ENCODE data around the gene SNAPC2. TPM values are rescaled to one million over a fixed set of nuclear protein-coding genes. Genes with fewer than 3 reads are reported as not detected.
"Not testable (repeated sequence)": the region's sequence is repeated elsewhere in the genome, so short reads cannot be mapped to it uniquely, and the experiment has no call there.

The SNAPC2 gene
- total and polyA plus RNA-seq, 2 experiments from 2014 or later = 33.7 to 47.2 TPM

DNA sequence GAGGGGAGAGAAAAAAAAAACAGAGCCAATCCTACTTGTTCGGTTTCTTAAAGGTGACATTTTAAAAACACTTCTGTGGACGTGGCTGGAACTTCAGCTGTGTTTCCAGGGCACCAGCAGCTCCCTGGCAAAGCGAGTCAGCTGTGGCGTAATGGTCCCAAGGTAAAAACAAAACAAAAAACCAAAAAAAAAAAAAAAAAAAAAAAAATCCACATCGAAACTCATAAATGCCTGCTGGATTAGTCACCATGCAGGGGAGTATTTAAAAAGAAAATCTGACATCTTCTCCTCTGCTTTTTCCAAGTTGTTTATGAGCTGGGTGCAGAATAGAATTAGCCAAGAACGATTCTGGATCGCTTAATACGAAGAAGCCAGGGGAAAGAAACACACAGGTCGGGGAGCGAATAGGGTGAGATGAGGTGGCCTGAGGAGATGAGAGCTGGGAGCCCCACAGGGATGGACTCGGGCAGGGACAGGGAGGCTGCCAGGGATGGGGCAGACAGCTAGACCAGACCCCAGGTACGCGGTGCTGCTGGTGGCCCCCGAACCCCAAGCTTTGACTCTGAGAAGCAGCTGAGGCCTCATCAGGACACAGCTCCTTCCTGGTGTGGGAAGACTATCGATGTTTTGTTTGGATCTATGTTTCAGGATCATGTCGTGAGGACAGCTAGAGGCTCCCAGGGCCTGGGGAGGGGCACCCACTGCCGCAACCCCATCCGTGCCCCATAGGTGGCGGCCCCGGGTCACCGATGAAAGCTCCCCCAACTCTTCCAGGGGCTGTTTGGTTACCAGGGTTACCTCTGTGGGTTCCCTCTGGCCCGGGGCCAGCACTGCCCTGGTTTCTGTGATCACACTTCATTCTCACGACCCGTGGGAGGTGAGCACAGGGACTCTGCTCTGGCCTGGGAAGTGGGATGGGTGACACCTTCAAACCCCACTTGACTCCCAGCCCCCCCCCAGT, 8.9 kb downstream of the SNAPC2 start:
- H3K27me3 ChIP-seq (replicated peaks; ENCODE audit: insufficient read depth) = no peaks in the 10 kb centered on the region
- peak overlapping the region; percentile 51 for H3K4me3 ChIP-seq
- peak; percentile 92 for DNase-seq
- no peak overlapping the region for H2AFZ ChIP-seq
- H4K20me1 ChIP-seq (ENCODE audit: insufficient read depth) = no peaks in the 10 kb centered on the region
- peak overlapping the region; percentile 63 for H3K4me2 ChIP-seq (ENCODE audit: unreplicated experiment)
- peaks cover 26% of the 10 kb centered on the region for H3K4me1 ChIP-seq (ENCODE audit: insufficient read depth)
- no peaks in the 10 kb centered on the region for H3K79me2 ChIP-seq (ENCODE audit: insufficient read depth)
- H3K36me3 ChIP-seq (ENCODE audit: low read depth) = peaks cover 21% of the 10 kb centered on the region; the same call in 1 of the 2 replicates
- H3K9me2 ChIP-seq (ENCODE audit: insufficient read depth) = no peaks in the 10 kb centered on the region
- in situ Hi-C loops (cut with MboI) = no loop called here
- TF ChIP-seq EZH2 (IDR thresholded peaks at IDR 0.05; ENCODE audit: insufficient read depth, poor library complexity, severe bottlenecking) (no peak), EZH2phosphoT487 (IDR thresholded peaks at IDR 0.05; ENCODE audit: insufficient read depth, low read depth) (no peak)
- H3K9me3 ChIP-seq (ENCODE audit: low read depth) = no peaks in the 10 kb centered on the region
- H3K27ac ChIP-seq = peak overlapping the region; percentile 99
- peak overlapping the region; percentile 87 for H3K9ac ChIP-seq
- peaks cover 27% of the 10 kb centered on the region for H3F3A ChIP-seq (ENCODE audit: insufficient read depth)
- WGBS, 2 experiments (ENCODE audit: low coverage in 1 of 2, low lambda C conversion rate in 2 of 2, missing lambda C conversion rate in 2 of 2) = 21 to 25% methylated on average over 23 to 24 of the region's 24 CpGs

DNA sequence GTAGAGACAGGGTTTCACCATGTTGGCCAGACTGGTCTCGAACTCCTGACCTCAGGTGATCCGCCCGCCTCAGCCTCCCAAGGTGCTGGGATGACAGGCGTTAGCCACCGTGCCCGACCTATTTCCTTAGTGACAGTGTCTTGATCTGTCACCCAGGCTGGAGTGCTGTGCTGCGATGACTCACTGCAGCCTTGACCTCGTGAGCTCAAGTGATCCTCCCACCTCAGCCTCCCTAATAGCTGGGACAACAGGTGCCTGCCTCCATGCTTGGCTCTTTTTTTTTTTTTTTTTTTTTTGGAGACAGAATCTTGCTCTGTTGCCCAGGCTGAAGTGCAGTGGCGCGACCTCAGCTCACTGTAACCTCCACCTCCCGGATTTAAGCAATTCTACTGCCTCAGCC, 9.9 kb downstream of the SNAPC2 start:
- H3K9me3 ChIP-seq (ENCODE audit: low read depth); H2AFZ ChIP-seq; DNase-seq; H4K20me1 ChIP-seq (ENCODE audit: insufficient read depth); H3K27me3 ChIP-seq (replicated peaks; ENCODE audit: insufficient read depth); H3K9me2 ChIP-seq (ENCODE audit: insufficient read depth); H3K4me3 ChIP-seq; H3K4me2 ChIP-seq (ENCODE audit: unreplicated experiment); in situ Hi-C loops (cut with MboI); H3K79me2 ChIP-seq (ENCODE audit: insufficient read depth): not testable (repeated sequence)
- Histone ChIP-seq H3K36me3 (ENCODE audit: low read depth) (peaks cover 22% of the 10 kb centered on the region; the same call in 1 of the 2 replicates), H3F3A (ENCODE audit: insufficient read depth) (peaks cover 27% of the 10 kb centered on the region), H3K27ac (peak overlapping the region; percentile 99), H3K9ac (peak overlapping the region; percentile 87), H3K4me1 (ENCODE audit: insufficient read depth) (peaks cover 26% of the 10 kb centered on the region)
- WGBS, 2 experiments (ENCODE audit: low coverage in 1 of 2, low lambda C conversion rate in 2 of 2, missing lambda C conversion rate in 2 of 2) = 88 to 90% methylated on average over 8 to 11 of the region's 11 CpGs

DNA sequence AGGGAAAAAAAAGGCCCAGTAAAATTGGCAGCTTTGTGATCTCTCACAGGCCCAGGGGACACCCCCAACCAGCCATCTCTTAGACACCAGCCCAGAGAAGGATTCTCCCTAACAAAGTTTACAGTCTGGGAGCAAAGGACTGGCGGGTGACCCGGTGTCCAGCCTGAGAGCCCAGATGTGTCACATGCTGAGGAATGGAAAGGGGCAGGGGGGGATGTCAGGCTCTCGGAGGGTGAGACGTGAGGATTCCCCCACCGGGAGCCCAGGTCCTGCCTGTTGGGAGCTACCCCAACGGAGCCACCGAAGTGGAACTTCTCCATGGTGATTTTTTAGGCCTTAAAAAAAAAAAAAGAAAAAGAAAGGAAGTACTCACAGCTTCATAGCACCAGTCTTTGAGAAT, 10.6 kb downstream of the SNAPC2 start:
- no peak for TF ChIP-seq EZH2phosphoT487 (IDR thresholded peaks at IDR 0.05; ENCODE audit: insufficient read depth, low read depth)
- TF ChIP-seq EZH2 (IDR thresholded peaks at IDR 0.05; ENCODE audit: insufficient read depth, poor library complexity, severe bottlenecking) = no peak
- Histone ChIP-seq H3K9me2 (ENCODE audit: insufficient read depth) (no peaks in the 10 kb centered on the region), H3K4me3 (no peak overlapping the region), H4K20me1 (ENCODE audit: insufficient read depth) (no peaks in the 10 kb centered on the region), H3K9ac (no peak overlapping the region), H3K36me3 (ENCODE audit: low read depth) (peaks cover 24% of the 10 kb centered on the region; the same call in 1 of the 2 replicates), H3F3A (ENCODE audit: insufficient read depth) (peaks cover 27% of the 10 kb centered on the region), H3K27ac (peak overlapping the region; percentile 99; the same call in 1 of the 2 replicates), H3K27me3 (replicated peaks; ENCODE audit: insufficient read depth) (no peaks in the 10 kb centered on the region), H3K4me2 (ENCODE audit: unreplicated experiment) (no peak overlapping the region), H3K79me2 (ENCODE audit: insufficient read depth) (0 out of 2 replicates have a peak, but pooled peaks cover 3% of the 10 kb centered on the region), H3K4me1 (ENCODE audit: insufficient read depth) (peaks cover 26% of the 10 kb centered on the region), H2AFZ (no peak overlapping the region), H3K9me3 (ENCODE audit: low read depth) (no peaks in the 10 kb centered on the region)
- in situ Hi-C loops (cut with MboI) = no loop called here
- 86 to 94% methylated on average over 7 of the region's 7 CpGs for WGBS, 2 experiments (ENCODE audit: low coverage in 1 of 2, low lambda C conversion rate in 2 of 2, missing lambda C conversion rate in 2 of 2)
- no peak for DNase-seq

DNA sequence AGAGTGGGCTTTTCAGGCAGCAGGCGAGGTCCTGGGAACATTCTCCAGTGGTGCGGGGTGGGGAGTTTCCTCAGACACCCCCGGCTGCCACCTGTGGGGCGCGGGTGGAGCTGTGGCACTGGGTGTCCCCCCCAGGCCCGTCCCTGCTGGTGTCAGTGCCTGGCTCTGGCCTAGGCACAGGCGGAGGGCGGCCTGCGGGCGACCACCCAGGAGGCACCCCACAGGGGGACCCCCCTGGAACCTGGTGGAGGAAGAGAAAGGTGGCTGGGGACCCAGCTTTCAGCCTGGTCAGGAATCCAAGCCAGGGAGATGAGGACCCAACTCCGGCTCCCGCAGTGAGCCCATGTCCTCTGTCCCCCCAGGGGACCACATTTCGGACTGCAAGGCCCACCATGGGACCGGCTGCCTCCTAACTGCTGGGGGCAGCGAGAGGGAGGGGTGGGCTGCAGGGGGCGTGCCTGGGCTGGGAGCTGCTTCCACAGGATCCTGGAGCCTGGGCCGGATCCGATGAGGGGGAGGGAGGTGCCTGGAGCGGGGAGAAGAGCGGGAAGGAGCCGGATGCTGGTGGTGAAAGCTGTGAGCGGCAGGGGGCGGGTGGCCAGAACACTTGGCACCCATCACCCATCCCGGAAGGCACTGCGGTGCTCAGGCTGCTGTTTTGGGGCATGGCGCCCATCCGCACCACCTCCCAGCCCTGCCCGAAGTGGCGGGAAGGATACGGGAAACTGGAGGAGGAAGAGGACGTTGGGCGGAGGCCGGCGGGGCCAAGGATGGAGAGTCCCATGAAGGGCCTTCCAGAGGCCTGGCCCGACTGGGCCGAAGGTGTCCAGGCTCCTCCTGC, 11.3 kb downstream of the SNAPC2 start:
- Histone ChIP-seq H3K9ac (no peak overlapping the region), H3F3A (ENCODE audit: insufficient read depth) (peaks cover 27% of the 10 kb centered on the region), H3K4me2 (ENCODE audit: unreplicated experiment) (no peak overlapping the region), H4K20me1 (ENCODE audit: insufficient read depth) (no peaks in the 10 kb centered on the region), H3K4me1 (ENCODE audit: insufficient read depth) (peaks cover 22% of the 10 kb centered on the region), H3K9me3 (ENCODE audit: low read depth) (no peaks in the 10 kb centered on the region), H2AFZ (no peak overlapping the region), H3K27me3 (replicated peaks; ENCODE audit: insufficient read depth) (no peaks in the 10 kb centered on the region), H3K9me2 (ENCODE audit: insufficient read depth) (no peaks in the 10 kb centered on the region), H3K79me2 (ENCODE audit: insufficient read depth) (0 out of 2 replicates have a peak, but pooled peaks cover 9% of the 10 kb centered on the region), H3K4me3 (no peak overlapping the region), H3K27ac (no peak overlapping the region), H3K36me3 (ENCODE audit: low read depth) (peaks cover 31% of the 10 kb centered on the region; the same call in 1 of the 2 replicates)
- no peak for DNase-seq
- WGBS, 2 experiments (ENCODE audit: low coverage in 1 of 2, low lambda C conversion rate in 2 of 2, missing lambda C conversion rate in 2 of 2) = 92 to 93% methylated on average over 27 to 34 of the region's 36 CpGs
- in situ Hi-C loops (cut with MboI) = no loop called here
- TF ChIP-seq EZH2 (IDR thresholded peaks at IDR 0.05; ENCODE audit: insufficient read depth, poor library complexity, severe bottlenecking) (no peak), EZH2phosphoT487 (IDR thresholded peaks at IDR 0.05; ENCODE audit: insufficient read depth, low read depth) (no peak)
